Stimulated activated memory B cell treated with anti-CD40 and anti-IgM and Interleukin-4, amounts not matched to agents 10 μg/mL and 1 μg/mL and 100 μg/mL, for 72 hours (primary cell): ENCODE results near the gene MPL.
A peak's percentile ranks its signal among the peaks of the same experiment; 100 is the strongest.
"Not testable (repeated sequence)": the region's sequence is repeated elsewhere in the genome, so short reads cannot be mapped to it uniquely, and the experiment has no call there.

Experiments
- ATAC-seq: fragments of 150-1000 bp; cut with Tn5 transposase; 2 replicates; pipeline ENCODE4 v1.10.0; 2021
- H3K27ac Mint-ChIP-seq: one replicate; pipeline ENCODE4 v1.8.0; 2022; ENCODE audit warnings: mild to moderate bottlenecking, mixed read lengths
- H3K27me3 Mint-ChIP-seq: one replicate; pipeline ENCODE4 v1.8.0; 2022; ENCODE audit warnings: mixed read lengths
- H3K36me3 Mint-ChIP-seq: one replicate; pipeline ENCODE4 v1.8.0; 2022; ENCODE audit warnings: mixed read lengths
- H3K4me1 Mint-ChIP-seq: one replicate; pipeline ENCODE4 v1.8.0; 2022; ENCODE audit warnings: mixed read lengths
- H3K4me3 Mint-ChIP-seq: one replicate; pipeline ENCODE4 v1.8.0; 2022; ENCODE audit warnings: mild to moderate bottlenecking, moderate library complexity, mixed read lengths
- H3K9me3 Mint-ChIP-seq: one replicate; pipeline ENCODE4 v1.8.0; 2022; ENCODE audit warnings: mixed read lengths

Gene MPL

DNA sequence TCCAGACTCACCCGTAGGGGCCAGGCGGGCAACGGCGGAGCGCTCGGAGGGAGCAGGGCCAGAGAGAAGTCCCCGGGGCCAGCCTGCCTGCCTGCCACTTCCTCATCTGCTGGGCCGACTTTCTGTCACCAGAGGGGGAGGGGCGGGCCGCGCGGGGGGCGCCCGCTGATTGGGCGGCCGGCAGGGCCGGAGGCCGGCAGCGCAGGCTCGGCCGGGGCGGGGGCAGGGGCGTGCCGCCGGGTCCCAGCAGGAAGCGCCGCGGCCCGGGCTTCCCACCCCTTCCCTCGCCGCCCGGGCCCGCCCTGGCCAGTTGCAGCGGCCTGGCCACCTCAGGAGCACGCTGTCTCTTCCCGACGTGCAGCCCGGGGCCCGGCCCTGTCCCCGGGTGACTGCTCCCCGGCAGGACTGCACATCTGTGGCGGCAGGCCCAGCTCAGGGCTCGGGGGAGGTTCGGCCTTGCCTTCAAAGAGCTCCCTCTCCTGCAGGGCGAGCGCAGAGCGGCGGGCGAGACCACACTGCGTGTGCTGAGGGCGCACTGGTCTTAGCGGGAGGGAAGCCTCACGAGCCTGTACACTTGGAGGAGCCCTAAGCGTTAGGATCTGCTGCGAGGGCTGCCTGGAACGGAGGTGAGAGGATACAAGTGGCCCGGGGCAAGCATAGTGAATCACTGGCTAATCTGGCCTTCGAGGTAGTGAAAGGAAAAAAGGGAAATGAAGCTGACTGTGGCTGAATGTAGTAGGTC is 30.5 kb downstream of the MPL start, which contains the start of gene ELOVL1:
TSS of gene ELOVL1 (minus strand) at position 108 of the 742 bp plus-strand sequence. CDS start 2,402 bp downstream, outside the sequence.
- peaks cover 28% of the 10 kb centered on the region for H3K36me3 Mint-ChIP-seq
- peaks cover 46% of the 10 kb centered on the region for H3K4me1 Mint-ChIP-seq
- no peaks in the 10 kb centered on the region for H3K9me3 Mint-ChIP-seq
- H3K27ac Mint-ChIP-seq, result peak within 1 kb of the TSS; percentile 86
- H3K27me3 Mint-ChIP-seq, result no peaks in the 10 kb centered on the region
- peak within 1 kb of the TSS; percentile 90 for H3K4me3 Mint-ChIP-seq
- peak; percentile 94 for ATAC-seq

DNA sequence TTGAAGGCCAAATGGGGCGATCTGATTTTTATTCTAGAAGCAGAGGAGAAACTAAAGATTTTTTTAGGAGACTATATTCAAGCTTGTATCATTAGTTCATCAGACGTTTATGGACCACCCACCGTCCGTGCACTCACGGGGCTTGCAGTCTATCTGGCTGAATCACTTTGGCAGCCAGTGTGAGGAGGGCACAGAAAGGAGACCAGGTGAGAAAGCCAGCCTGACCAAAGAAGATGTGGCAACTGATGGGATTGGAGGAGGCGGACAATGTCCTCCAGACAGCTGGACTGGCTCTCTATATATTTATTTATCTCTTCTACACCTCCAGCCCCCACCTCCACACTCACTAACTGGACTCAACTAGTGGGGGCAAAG is 31.0 kb downstream of the MPL start:
- no peaks in the 10 kb centered on the region for H3K27me3 Mint-ChIP-seq
- H3K4me3 Mint-ChIP-seq, result peak overlapping the region; percentile 88
- ATAC-seq, result no peak
- H3K4me1 Mint-ChIP-seq, result peaks cover 46% of the 10 kb centered on the region
- H3K36me3 Mint-ChIP-seq, result peaks cover 24% of the 10 kb centered on the region
- H3K27ac Mint-ChIP-seq, result peak overlapping the region; percentile 86
- H3K9me3 Mint-ChIP-seq, result no peaks in the 10 kb centered on the region

DNA sequence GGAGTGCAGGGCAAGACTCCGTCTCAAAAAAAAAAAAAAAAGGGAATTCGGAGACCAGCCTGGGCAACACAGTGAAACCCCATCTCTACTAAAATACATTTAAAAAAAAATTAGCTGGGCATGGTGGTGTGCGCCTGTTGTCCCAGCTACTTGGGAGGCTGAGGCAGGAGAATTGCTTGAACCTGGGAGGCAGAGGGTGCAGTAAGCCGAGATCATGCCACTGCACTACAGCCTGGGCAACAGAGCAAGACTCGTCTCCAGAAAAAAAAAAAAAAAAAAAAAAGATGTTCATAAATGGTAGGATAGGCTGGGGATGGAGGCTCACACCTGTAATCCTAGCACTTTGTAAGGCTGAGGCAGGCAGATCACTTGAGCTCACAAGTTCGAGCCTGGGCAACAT is 32.2 kb downstream of the MPL start:
- not testable (repeated sequence) for H3K27me3 Mint-ChIP-seq, H3K27ac Mint-ChIP-seq, H3K9me3 Mint-ChIP-seq, ATAC-seq, H3K4me3 Mint-ChIP-seq
- peaks cover 13% of the 10 kb centered on the region for H3K36me3 Mint-ChIP-seq
- peaks cover 46% of the 10 kb centered on the region for H3K4me1 Mint-ChIP-seq

GRCh38 chr1:43370564-43370963 is 32.9 kb downstream of the MPL start:
- H3K27me3 Mint-ChIP-seq, result no peaks in the 10 kb centered on the region
- H3K4me1 Mint-ChIP-seq, result peaks cover 42% of the 10 kb centered on the region
- no peak for ATAC-seq
- H3K36me3 Mint-ChIP-seq, result peaks cover 11% of the 10 kb centered on the region
- peak overlapping the region; percentile 33 for H3K27ac Mint-ChIP-seq
- no peak overlapping the region for H3K4me3 Mint-ChIP-seq
- H3K9me3 Mint-ChIP-seq, result no peaks in the 10 kb centered on the region

GRCh38 chr1:43372172-43372571 is 34.6 kb downstream of the MPL start:
- peaks cover 28% of the 10 kb centered on the region for H3K4me1 Mint-ChIP-seq
- no peak for ATAC-seq
- H3K27me3 Mint-ChIP-seq, result no peaks in the 10 kb centered on the region
- H3K9me3 Mint-ChIP-seq, result no peaks in the 10 kb centered on the region
- no peak overlapping the region for H3K4me3 Mint-ChIP-seq
- peaks cover 6% of the 10 kb centered on the region for H3K36me3 Mint-ChIP-seq
- no peak overlapping the region for H3K27ac Mint-ChIP-seq

- Mint-ChIP-seq H3K4me1 (peaks cover 23% of the 10 kb centered on the region), H3K36me3 (peaks cover 6% of the 10 kb centered on the region), H3K27me3 (no peaks in the 10 kb centered on the region), H3K9me3 (no peaks in the 10 kb centered on the region), H3K27ac (no peak overlapping the region), H3K4me3 (no peak overlapping the region)
- ATAC-seq, result no peak
These were observed 35.7 kb downstream of the MPL start for GRCh38 chr1:43373066-43373940.

GRCh38 chr1:43376723-43377235 is 39.2 kb downstream of the MPL start:
- no peaks in the 10 kb centered on the region for H3K9me3 Mint-ChIP-seq
- peaks cover 16% of the 10 kb centered on the region for H3K4me1 Mint-ChIP-seq
- no peak for ATAC-seq
- peaks cover 30% of the 10 kb centered on the region for H3K36me3 Mint-ChIP-seq
- no peaks in the 10 kb centered on the region for H3K27me3 Mint-ChIP-seq
- H3K27ac Mint-ChIP-seq, result no peak overlapping the region
- no peak overlapping the region for H3K4me3 Mint-ChIP-seq

- H3K27me3 Mint-ChIP-seq, result no peaks in the 10 kb centered on the region
- peaks cover 37% of the 10 kb centered on the region for H3K36me3 Mint-ChIP-seq
- peaks cover 17% of the 10 kb centered on the region for H3K4me1 Mint-ChIP-seq
- no peak overlapping the region for H3K4me3 Mint-ChIP-seq
- H3K9me3 Mint-ChIP-seq, result no peaks in the 10 kb centered on the region
- ATAC-seq, result no peak
- no peak overlapping the region for H3K27ac Mint-ChIP-seq
These were observed 40.2 kb downstream of the MPL start for GRCh38 chr1:43377831-43378230.

- H3K9me3 Mint-ChIP-seq, result no peaks in the 10 kb centered on the region
- peaks cover 46% of the 10 kb centered on the region for H3K36me3 Mint-ChIP-seq
- no peak for ATAC-seq
- no peak overlapping the region for H3K27ac Mint-ChIP-seq
- no peaks in the 10 kb centered on the region for H3K27me3 Mint-ChIP-seq
- H3K4me3 Mint-ChIP-seq, result no peak overlapping the region
- peaks cover 17% of the 10 kb centered on the region for H3K4me1 Mint-ChIP-seq
These were observed 41.9 kb downstream of the MPL start for GRCh38 chr1:43379476-43379875.

GRCh38 chr1:43381612-43382011 is 44.0 kb downstream of the MPL start:
- Mint-ChIP-seq H3K27me3 (no peaks in the 10 kb centered on the region), H3K27ac (no peak overlapping the region), H3K9me3 (no peaks in the 10 kb centered on the region), H3K4me3 (no peak overlapping the region), H3K4me1 (peaks cover 17% of the 10 kb centered on the region), H3K36me3 (peaks cover 51% of the 10 kb centered on the region)
- ATAC-seq, result no peak

DNA sequence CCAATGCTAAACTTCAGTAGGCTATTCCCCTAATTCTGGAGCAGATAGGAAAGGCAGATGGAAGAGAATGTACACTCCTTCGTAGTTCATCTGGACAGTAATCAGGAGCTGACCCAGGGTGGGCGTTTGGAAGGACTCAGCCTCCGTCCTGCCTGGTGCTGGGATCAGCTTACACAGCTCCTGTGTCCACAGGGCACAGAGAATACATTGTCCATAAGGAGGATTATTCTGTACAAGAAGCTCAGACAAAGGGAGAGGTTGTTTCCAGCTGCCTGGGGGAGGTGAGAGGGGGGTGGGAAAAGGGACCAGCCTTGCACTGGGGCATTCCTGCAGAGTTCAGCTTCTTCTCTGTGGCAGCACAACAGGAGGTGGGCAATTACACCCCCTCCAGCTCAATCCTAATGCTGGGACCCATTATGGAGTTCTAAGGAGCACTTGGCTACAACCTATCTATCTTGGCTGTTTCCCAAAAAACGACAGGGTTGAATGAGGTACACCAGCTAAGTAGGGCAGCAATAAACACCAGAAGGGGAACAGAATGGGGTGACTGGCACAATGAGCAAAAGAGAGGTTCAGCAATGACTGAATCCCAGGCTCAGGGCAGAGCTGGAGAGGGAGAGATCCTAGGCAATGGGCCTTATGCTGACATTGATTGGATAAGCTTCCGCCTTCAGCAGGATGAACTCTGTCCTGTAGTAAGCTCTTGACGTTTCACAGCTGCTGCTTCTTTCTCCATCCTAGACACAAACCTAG is 44.6 kb downstream of the MPL start:
- no peak overlapping the region for H3K27ac Mint-ChIP-seq

GRCh38 chr1:43383449-43383848 is 45.8 kb downstream of the MPL start:
- Mint-ChIP-seq H3K27me3 (no peaks in the 10 kb centered on the region), H3K27ac (no peak overlapping the region), H3K4me1 (peaks cover 22% of the 10 kb centered on the region), H3K4me3 (no peak overlapping the region), H3K36me3 (peaks cover 53% of the 10 kb centered on the region), H3K9me3 (no peaks in the 10 kb centered on the region)
- ATAC-seq, result no peak

More for the DNA sequence above, 44.6 kb downstream of the MPL start:
- no peak for ATAC-seq
- H3K27me3 Mint-ChIP-seq, result no peaks in the 10 kb centered on the region
- no peaks in the 10 kb centered on the region for H3K9me3 Mint-ChIP-seq
- H3K36me3 Mint-ChIP-seq, result peaks cover 53% of the 10 kb centered on the region
- no peak overlapping the region for H3K4me3 Mint-ChIP-seq
- peaks cover 18% of the 10 kb centered on the region for H3K4me1 Mint-ChIP-seq

- Mint-ChIP-seq H3K4me1 (peaks cover 26% of the 10 kb centered on the region), H3K9me3 (no peaks in the 10 kb centered on the region), H3K27me3 (no peaks in the 10 kb centered on the region), H3K27ac (no peak overlapping the region), H3K4me3 (no peak overlapping the region), H3K36me3 (peaks cover 35% of the 10 kb centered on the region)
- no peak for ATAC-seq
These were observed 49.1 kb downstream of the MPL start for GRCh38 chr1:43386676-43387075.

DNA sequence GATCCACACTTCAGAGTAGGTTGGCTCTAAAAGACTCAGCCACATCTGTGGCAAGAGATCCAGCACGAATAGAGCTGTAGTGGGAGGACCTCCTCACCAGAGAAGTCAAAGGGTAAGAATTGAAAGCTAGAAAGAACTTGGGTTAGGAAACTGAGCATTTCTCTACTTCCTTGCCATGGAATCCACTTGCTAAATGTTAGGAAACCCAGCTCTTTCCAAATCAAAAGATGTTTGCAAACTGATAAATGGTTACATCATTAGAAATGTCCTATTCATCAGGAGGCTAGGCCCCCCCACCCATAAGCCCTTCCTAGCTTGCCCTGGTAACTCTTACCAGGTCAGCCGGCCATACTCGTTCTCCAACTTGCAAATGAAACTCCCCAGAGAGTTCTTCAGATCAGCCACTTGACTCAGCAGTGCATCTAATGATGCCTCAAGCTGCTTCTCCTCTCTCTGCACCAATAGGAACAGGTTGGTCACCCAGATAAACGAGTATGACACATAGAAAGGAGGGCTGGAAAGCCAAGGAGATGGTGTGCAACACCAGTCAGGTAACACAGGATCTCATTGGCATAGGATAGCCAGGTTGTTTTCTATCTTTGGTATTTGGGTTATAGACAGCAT is 50.5 kb downstream of the MPL start:
- no peak for ATAC-seq
- Mint-ChIP-seq H3K9me3 (no peaks in the 10 kb centered on the region), H3K36me3 (peaks cover 24% of the 10 kb centered on the region), H3K27me3 (no peaks in the 10 kb centered on the region), H3K4me3 (peak overlapping the region; percentile 94), H3K4me1 (peaks cover 31% of the 10 kb centered on the region), H3K27ac (peak overlapping the region; percentile 92)
